Transverse colon (tissue), 4 donors: ENCODE data around the gene LAMC1. TPM values are rescaled to one million over a fixed set of nuclear protein-coding genes. Genes with fewer than 3 reads are reported as not detected.
A peak's percentile ranks its signal among the peaks of the same experiment; 100 is the strongest.

Experiments
- DNase-seq: peaks from one replicate; pipeline ENCODE4 v3.0.0-alpha.2; 2019
- H3K27ac ChIP-seq, 4 donors: fragments of 200-600 bp; sonication (generic); 2 replicates each; pipeline ENCODE4 v1.5.1; 2016 to 2018; ENCODE audit warnings: inconsistent platforms in 4 of 4
- H3K27me3 ChIP-seq: fragments of 200-600 bp; sonication (generic); 2 replicates; pipeline ENCODE4 v1.5.1; 2017; ENCODE audit warnings: inconsistent platforms
- H3K36me3 ChIP-seq, 4 donors: fragments of 200-600 bp; sonication (generic); 2 replicates each; pipeline ENCODE4 v1.5.1; 2017 to 2019; ENCODE audit warnings: inconsistent platforms in 4 of 4
- H3K4me1 ChIP-seq, 4 donors: fragments of 200-600 bp; sonication (generic); 2 replicates each; pipeline ENCODE4 v1.5.1; 2017 to 2020; ENCODE audit warnings: inconsistent platforms in 4 of 4
- H3K4me3 ChIP-seq, 4 donors: fragments of 200-600 bp; sonication (generic); 1 replicate in 1 of 4; 2 replicates in 3 of 4; pipeline versions ENCODE4 v1.5.1 to v1.6.1; 2017 to 2019; ENCODE audit warnings: inconsistent platforms in 4 of 4
- H3K9me3 ChIP-seq, 2 donors: fragments of 200-600 bp; sonication (generic); 2 replicates each; pipeline ENCODE4 v1.5.1; 2017 to 2019; ENCODE audit warnings: inconsistent platforms in 2 of 2
- CTCF ChIP-seq, 5 experiments: fragments of 200-600 bp in 3 of 5; fragments of 450-650 bp in 2 of 5; sonication (generic) in 3 of 5; IDR thresholded peaks; 1 replicate in 2 of 5; 2 replicates in 3 of 5; pipeline ENCODE4 v1.5.1; 2016 to 2017; ENCODE audit warnings: antibody characterized with exemption in 5 of 5, inconsistent platforms in 3 of 5, mild to moderate bottlenecking in 2 of 5, moderate library complexity in 1 of 5
- EP300 ChIP-seq: sonication (generic); formaldehyde crosslinking; IDR thresholded peaks from one replicate; pipeline ENCODE4 v1.6.1; 2017; ENCODE audit warnings: antibody characterized with exemption, low read depth
- POLR2A ChIP-seq: fragments of 450-650 bp; IDR thresholded peaks from one replicate; pipeline ENCODE4 v1.6.1; 2016; ENCODE audit warnings: antibody characterized with exemption, mild to moderate bottlenecking, moderate library complexity
- POLR2AphosphoS5 ChIP-seq, 3 donors: sonication (generic); formaldehyde crosslinking; IDR thresholded peaks; one replicate each; pipeline ENCODE4 v1.6.1; 2016; ENCODE audit warnings: antibody characterized with exemption in 3 of 3
- WGBS, 2 donors: methylation state at CpG; one replicate each; pipeline ENCODE4 v1.1.5; 2018; ENCODE audit warnings: low coverage in 1 of 2; 5-methylcytosine and 5-hydroxymethylcytosine counted together
- in situ Hi-C, 4 donors: fragments of 200-750 bp; cut with MboI; loops; one replicate each; pipeline versions ENCODE4 v1.15.0 to v1.15.1; 2017; ENCODE audit warnings: low sequenced_read_pairs in 3 of 4, low pct_ligation_motif_present in 1 of 4, low pct_unique_long_range_greater_than_20kb in 1 of 4
- intact Hi-C: fragments of 100-400 bp; cut with DNase I; formaldehyde crosslinking; loops from one replicate; pipeline ENCODE4 v1.15.1; 2023; ENCODE audit warnings: low total_unique reads
- total RNA-seq, 4 donors: library from RNA; depleted of rRNA; stranded (reverse); fragments of >200 nt; gene quantifications; one replicate each; pipeline ENCODE4 v1.1.0, GENCODE V29; 2016

LAMC1 gene
- total RNA-seq, 4 donors from 2014 or later = 77.7 to 633 (median 138) TPM

GRCh38 chr1:183106746-183107145 lies 83.5 kb downstream of the LAMC1 start:
- peak overlapping the region in 1 of 4 donors; percentile 11 for H3K27ac ChIP-seq
- DNase-seq = no peak
- no peak overlapping the region for H3K4me3 ChIP-seq
- no peaks in the 10 kb centered on the region for H3K9me3 ChIP-seq
- TF ChIP-seq POLR2AphosphoS5 (IDR thresholded peaks at IDR 0.05) (no peak), POLR2A (no peak), EP300 (no peak), CTCF (IDR thresholded peaks at IDR 0.05) (no peak)
- 47% methylated on average over 2 of the region's 2 CpGs; no CpG with 5 or more reads in 1 of the 2 donors for WGBS, 2 donors
- intact Hi-C loops (no loop called here), in situ Hi-C loops (no loop called here)
- no peaks in the 10 kb centered on the region for H3K36me3 ChIP-seq
- H3K4me1 ChIP-seq = peaks cover 0 to 23% (median 11%) of the 10 kb centered on the region in 4 donors
- no peaks in the 10 kb centered on the region for H3K27me3 ChIP-seq

- Histone ChIP-seq H3K4me1 (peaks cover 0 to 15% (median 3%) of the 10 kb centered on the region in 4 donors), H3K27me3 (no peaks in the 10 kb centered on the region), H3K9me3 (no peaks in the 10 kb centered on the region), H3K36me3 (no peaks in the 10 kb centered on the region), H3K27ac (no peak overlapping the region), H3K4me3 (no peak overlapping the region)
- in situ Hi-C loops (no loop called here), intact Hi-C loops (no loop called here)
- TF ChIP-seq EP300 (no peak), CTCF (IDR thresholded peaks at IDR 0.05) (no peak), POLR2A (no peak), POLR2AphosphoS5 (IDR thresholded peaks at IDR 0.05) (no peak)
- WGBS, 2 donors = 94 to 98% methylated on average over 8 of the region's 8 CpGs
- no peak for DNase-seq
Measured at GRCh38 chr1:183110326-183110880, 87.2 kb downstream of the LAMC1 start.

- in situ Hi-C loops (no loop called here), intact Hi-C loops (no loop called here)
- Histone ChIP-seq H3K27ac (no peak overlapping the region), H3K27me3 (no peaks in the 10 kb centered on the region), H3K4me1 (no peaks in the 10 kb centered on the region), H3K9me3 (no peaks in the 10 kb centered on the region), H3K4me3 (no peak overlapping the region), H3K36me3 (peaks cover 0 to 15% (median 5%) of the 10 kb centered on the region in 4 donors)
- WGBS, 2 donors = 91 to 100% methylated on average over 2 to 9 of the region's 9 CpGs
- no peak for DNase-seq
- TF ChIP-seq POLR2AphosphoS5 (IDR thresholded peaks at IDR 0.05) (no peak), EP300 (no peak), POLR2A (no peak), CTCF (IDR thresholded peaks at IDR 0.05) (no peak)
Measured at GRCh38 chr1:183114441-183114840, 91.2 kb downstream of the LAMC1 start.

GRCh38 chr1:183116416-183116815 lies 93.2 kb downstream of the LAMC1 start:
- in situ Hi-C loops (no loop called here), intact Hi-C loops (no loop called here)
- WGBS, 2 donors = 76 to 82% methylated on average over 3 to 4 of the region's 4 CpGs
- Histone ChIP-seq H3K36me3 (peaks cover 0 to 18% (median 6%) of the 10 kb centered on the region in 4 donors), H3K27ac (no peak overlapping the region), H3K9me3 (no peaks in the 10 kb centered on the region), H3K4me3 (no peak overlapping the region), H3K27me3 (no peaks in the 10 kb centered on the region), H3K4me1 (no peaks in the 10 kb centered on the region)
- TF ChIP-seq EP300 (no peak), POLR2A (no peak), POLR2AphosphoS5 (IDR thresholded peaks at IDR 0.05) (no peak), CTCF (IDR thresholded peaks at IDR 0.05) (no peak)
- DNase-seq = no peak
